Epithelial cell of proximal tubule (primary cell): Measurements from ENCODE around the gene TIGIT. TPM values are rescaled to one million over a fixed set of nuclear protein-coding genes. Genes with fewer than 3 reads are reported as not detected.

ENCODE experiments used
- DNase-seq: peaks from one replicate; pipeline ENCODE4 v3.0.0-alpha.2; 2011; ENCODE audit warnings: low read depth
- H3K4me3 ChIP-seq: 2 replicates; pipeline ENCODE4 v1.5.1; 2011; ENCODE audit warnings: low read depth, mild to moderate bottlenecking, low read length
- CTCF ChIP-seq: conservative IDR thresholded peaks from 2 replicates; pipeline ENCODE4 v1.5.1; 2012; ENCODE audit warnings: low read depth, mild to moderate bottlenecking, low read length
- total RNA-seq: library from RNA; depleted of rRNA; stranded (reverse); fragments of >200 nt; gene quantifications from 2 replicates; pipeline ENCODE4 v1.2.3, GENCODE V29; 2015

The TIGIT gene
- total RNA-seq, 1 donor from 2014 or later = not detected

GRCh38 chr3:114356525-114356924, 62.7 kb downstream of the TIGIT start:
- TF ChIP-seq CTCF = no peak
- DNase-seq = no peak
- H3K4me3 ChIP-seq = no peak overlapping the region

Other genes with a start within 250 kb of the TIGIT start
- 1.2 and 2.1 TPM in 2 replicates for gene CCDC191, start 237.5 kb upstream of the TIGIT start, total RNA-seq
- gene QTRT2, start 237.3 kb upstream of the TIGIT start, total RNA-seq = 22.6 and 24.2 TPM in 2 replicates
- not detected in 2 replicates for gene DRD3, start 115.0 kb upstream of the TIGIT start, total RNA-seq
- gene ZNF80, start 56.5 kb upstream of the TIGIT start, total RNA-seq = not detected in 2 replicates